ENCODE data around the gene CENPP.

CENPP gene

GRCh38 chr9:92483627-92484545 is 158.1 kb downstream of the CENPP start:
- H3K36me3 ChIP-seq: no peaks in the 10 kb centered on the region
- H3K27me3 ChIP-seq: no peaks in the 10 kb centered on the region
- H3K27ac ChIP-seq: no peak overlapping the region
- no peaks in the 10 kb centered on the region for H3K4me1 ChIP-seq (ENCODE audit: control insufficient read depth in 1 of 2, insufficient read depth in 1 of 2, low read depth in 1 of 2, low read length in 1 of 2)
- no peaks in the 10 kb centered on the region for H3K9me3 ChIP-seq
- no peak overlapping the region for H3K4me3 ChIP-seq (ENCODE audit: low read depth in 1 of 2, low read length in 1 of 2)
- TF ChIP-seq CTCF (IDR thresholded peaks at IDR 0.05): no peak

- Histone ChIP-seq H3K36me3 (no peaks in the 10 kb centered on the region), H3K4me1 (ENCODE audit: control insufficient read depth in 1 of 2, insufficient read depth in 1 of 2, low read depth in 1 of 2, low read length in 1 of 2) (no peaks in the 10 kb centered on the region), H3K27me3 (no peaks in the 10 kb centered on the region), H3K4me3 (ENCODE audit: low read depth in 1 of 2, low read length in 1 of 2) (no peak overlapping the region), H3K9me3 (no peaks in the 10 kb centered on the region), H3K27ac (no peak overlapping the region)
- no peak for TF ChIP-seq CTCF (IDR thresholded peaks at IDR 0.05)
These were observed 158.8 kb downstream of the CENPP start for GRCh38 chr9:92484563-92484962.

- no peak for TF ChIP-seq CTCF (IDR thresholded peaks at IDR 0.05)
- Histone ChIP-seq H3K27me3 (no peaks in the 10 kb centered on the region), H3K4me1 (ENCODE audit: control insufficient read depth in 1 of 2, insufficient read depth in 1 of 2, low read depth in 1 of 2, low read length in 1 of 2) (peaks cover 0 to 5% of the 10 kb centered on the region in 2 experiments), H3K9me3 (no peaks in the 10 kb centered on the region), H3K27ac (no peak overlapping the region), H3K36me3 (no peaks in the 10 kb centered on the region), H3K4me3 (ENCODE audit: low read depth in 1 of 2, low read length in 1 of 2) (no peak overlapping the region)
These were observed 160.6 kb downstream of the CENPP start for GRCh38 chr9:92486371-92486770.

DNA sequence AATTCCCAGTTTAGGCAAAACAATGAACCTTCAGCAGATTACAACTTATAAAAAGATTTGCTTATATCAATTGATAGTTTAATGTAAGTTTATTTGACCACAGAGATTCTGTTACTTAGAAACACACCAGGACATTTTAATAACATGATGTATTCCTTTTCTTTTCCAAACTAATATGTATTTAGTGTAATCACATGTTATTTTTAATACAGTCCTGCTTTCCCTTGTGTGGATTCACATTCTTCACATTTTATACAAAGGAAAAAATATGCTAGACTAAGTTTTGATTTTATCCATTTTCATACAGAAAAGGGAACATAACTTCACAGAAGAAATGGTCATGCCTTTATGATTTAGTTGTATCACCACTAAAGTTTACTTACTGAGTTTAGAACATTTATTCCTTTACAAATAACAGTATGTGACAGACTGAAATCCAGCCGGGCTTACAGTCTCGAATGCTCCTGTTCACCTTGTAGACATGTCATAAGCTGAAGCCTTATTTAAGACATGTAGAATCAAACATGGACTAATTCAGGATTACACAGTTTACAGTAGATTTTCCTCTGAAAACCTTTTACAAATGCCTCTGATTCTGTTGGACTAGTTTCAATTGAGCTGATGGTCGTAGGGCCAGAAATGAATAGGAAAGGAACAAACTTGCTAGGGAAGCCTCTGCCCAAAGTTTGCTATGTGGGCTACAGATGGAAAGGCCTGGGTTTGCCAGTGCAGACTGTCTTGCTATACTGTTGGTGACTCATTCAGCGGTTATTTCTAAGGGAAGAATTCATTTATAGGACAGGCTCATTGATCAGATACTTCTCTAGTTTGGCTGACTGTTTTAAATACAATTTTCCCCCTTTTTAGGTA is 163.2 kb downstream of the CENPP start:
- Histone ChIP-seq H3K27ac (no peak overlapping the region), H3K4me3 (ENCODE audit: low read depth in 1 of 2, low read length in 1 of 2) (no peak overlapping the region)

More for the DNA sequence above, 163.2 kb downstream of the CENPP start:
- Histone ChIP-seq H3K27me3 (no peaks in the 10 kb centered on the region), H3K9me3 (no peaks in the 10 kb centered on the region), H3K4me1 (ENCODE audit: control insufficient read depth in 1 of 2, insufficient read depth in 1 of 2, low read depth in 1 of 2, low read length in 1 of 2) (peaks cover 0 to 5% of the 10 kb centered on the region in 2 experiments), H3K36me3 (no peaks in the 10 kb centered on the region)
- no peak for TF ChIP-seq CTCF (IDR thresholded peaks at IDR 0.05)
